ENCODE data around the gene MBOAT2.
A peak's percentile ranks its signal among the peaks of the same experiment; 100 is the strongest.
"Not testable (repeated sequence)": the region's sequence is repeated elsewhere in the genome, so short reads cannot be mapped to it uniquely, and the experiment has no call there.

The MBOAT2 gene

GRCh38 chr2:9045595-9045994 lies 42.1 kb upstream of the MBOAT2 start:
- no peak overlapping the region for H3K4ac ChIP-seq (ENCODE audit: low read depth in 1 of 2, low read length in 2 of 2)
- H2AK5ac ChIP-seq (ENCODE audit: low read length, severe bottlenecking): no peak overlapping the region
- H3K36me3 ChIP-seq (ENCODE audit: control insufficient read depth in 1 of 2, insufficient read depth in 2 of 2, low read depth in 1 of 2, low read length in 2 of 2): no peaks in the 10 kb centered on the region
- H2BK120ac ChIP-seq (ENCODE audit: low read depth, low read length): no peak overlapping the region
- H3K4me1 ChIP-seq (ENCODE audit: control insufficient read depth, insufficient read depth, low read depth, low read length): no peaks in the 10 kb centered on the region
- no peak overlapping the region for H3K4me2 ChIP-seq (ENCODE audit: low read length, poor library complexity, severe bottlenecking)
- H2BK12ac ChIP-seq (ENCODE audit: low read length in 2 of 2): no peak overlapping the region
- H4K8ac ChIP-seq (ENCODE audit: low read length): no peak overlapping the region
- no peak overlapping the region for H3K14ac ChIP-seq (ENCODE audit: low read length in 2 of 2)
- no peak overlapping the region for H3K9ac ChIP-seq (ENCODE audit: low read length)
- H2BK5ac ChIP-seq (ENCODE audit: low read depth, low read length, poor library complexity, severe bottlenecking): no peak overlapping the region
- no peaks in the 10 kb centered on the region for H3K9me3 ChIP-seq (ENCODE audit: control insufficient read depth, low read length)
- 94% methylated on average over 6 of the region's 7 CpGs for WGBS
- no peak overlapping the region for H4K91ac ChIP-seq (ENCODE audit: low read length)
- no peak overlapping the region for H2AFZ ChIP-seq (ENCODE audit: low read depth, low read length)
- no peak overlapping the region for H3K4me3 ChIP-seq (ENCODE audit: insufficient read depth in 1 of 2, low read depth in 1 of 2, low read length in 2 of 2)
- H3K27me3 ChIP-seq (ENCODE audit: control insufficient read depth in 1 of 2, insufficient read depth in 1 of 2, low read length in 2 of 2): no peaks in the 10 kb centered on the region
- H3K27ac ChIP-seq (ENCODE audit: low read length, poor library complexity, severe bottlenecking): no peak overlapping the region
- no peak for DNase-seq
- no peak overlapping the region for H3K23ac ChIP-seq (ENCODE audit: low read length in 2 of 2)
- no peaks in the 10 kb centered on the region for H3K79me1 ChIP-seq (replicated peaks; ENCODE audit: low read length, poor library complexity, severe bottlenecking)
- no peak overlapping the region for H2BK15ac ChIP-seq (ENCODE audit: low read depth, poor library complexity, severe bottlenecking)
- no peak overlapping the region for H3K18ac ChIP-seq (ENCODE audit: low read depth in 1 of 2, low read length in 2 of 2)

GRCh38 chr2:9043491-9043890 lies 40.0 kb upstream of the MBOAT2 start:
- DNase-seq; H2BK15ac ChIP-seq (ENCODE audit: low read depth, poor library complexity, severe bottlenecking); H3K9me3 ChIP-seq (ENCODE audit: control insufficient read depth, low read length); H3K36me3 ChIP-seq (ENCODE audit: control insufficient read depth in 1 of 2, insufficient read depth in 2 of 2, low read depth in 1 of 2, low read length in 2 of 2); H2AFZ ChIP-seq (ENCODE audit: low read depth, low read length); H4K91ac ChIP-seq (ENCODE audit: low read length); H2AK5ac ChIP-seq (ENCODE audit: low read length, severe bottlenecking); H3K9ac ChIP-seq (ENCODE audit: low read length); H2BK120ac ChIP-seq (ENCODE audit: low read depth, low read length); H3K4me1 ChIP-seq (ENCODE audit: control insufficient read depth, insufficient read depth, low read depth, low read length); H3K4me3 ChIP-seq (ENCODE audit: insufficient read depth in 1 of 2, low read depth in 1 of 2, low read length in 2 of 2); H2BK5ac ChIP-seq (ENCODE audit: low read depth, low read length, poor library complexity, severe bottlenecking); H3K27ac ChIP-seq (ENCODE audit: low read length, poor library complexity, severe bottlenecking); H3K14ac ChIP-seq (ENCODE audit: low read length in 2 of 2); H4K8ac ChIP-seq (ENCODE audit: low read length); H3K79me1 ChIP-seq (replicated peaks; ENCODE audit: low read length, poor library complexity, severe bottlenecking); H3K27me3 ChIP-seq (ENCODE audit: control insufficient read depth in 1 of 2, insufficient read depth in 1 of 2, low read length in 2 of 2); H3K23ac ChIP-seq (ENCODE audit: low read length in 2 of 2); H3K4me2 ChIP-seq (ENCODE audit: low read length, poor library complexity, severe bottlenecking); H2BK12ac ChIP-seq (ENCODE audit: low read length in 2 of 2); H3K4ac ChIP-seq (ENCODE audit: low read depth in 1 of 2, low read length in 2 of 2); H3K18ac ChIP-seq (ENCODE audit: low read depth in 1 of 2, low read length in 2 of 2): not testable (repeated sequence)
- WGBS: no CpG with 5 or more reads among the region's 2 CpGs

- H3K27me3 ChIP-seq (ENCODE audit: control insufficient read depth in 1 of 2, insufficient read depth in 1 of 2, low read length in 2 of 2): no peaks in the 10 kb centered on the region
- H3K36me3 ChIP-seq (ENCODE audit: control insufficient read depth in 1 of 2, insufficient read depth in 2 of 2, low read depth in 1 of 2, low read length in 2 of 2): no peaks in the 10 kb centered on the region
- H2BK5ac ChIP-seq (ENCODE audit: low read depth, low read length, poor library complexity, severe bottlenecking): no peak overlapping the region
- no peak overlapping the region for H3K14ac ChIP-seq (ENCODE audit: low read length in 2 of 2)
- no peak overlapping the region for H2BK12ac ChIP-seq (ENCODE audit: low read length in 2 of 2)
- H2BK15ac ChIP-seq (ENCODE audit: low read depth, poor library complexity, severe bottlenecking): no peak overlapping the region
- H3K27ac ChIP-seq (ENCODE audit: low read length, poor library complexity, severe bottlenecking): no peak overlapping the region
- H3K23ac ChIP-seq (ENCODE audit: low read length in 2 of 2): no peak overlapping the region
- no peak overlapping the region for H2AK5ac ChIP-seq (ENCODE audit: low read length, severe bottlenecking)
- H3K4me3 ChIP-seq (ENCODE audit: insufficient read depth in 1 of 2, low read depth in 1 of 2, low read length in 2 of 2): no peak overlapping the region
- no peaks in the 10 kb centered on the region for H3K79me1 ChIP-seq (replicated peaks; ENCODE audit: low read length, poor library complexity, severe bottlenecking)
- no peak overlapping the region for H3K4me2 ChIP-seq (ENCODE audit: low read length, poor library complexity, severe bottlenecking)
- H2AFZ ChIP-seq (ENCODE audit: low read depth, low read length): no peak overlapping the region
- no peak overlapping the region for H3K4ac ChIP-seq (ENCODE audit: low read depth in 1 of 2, low read length in 2 of 2)
- H3K9me3 ChIP-seq (ENCODE audit: control insufficient read depth, low read length): no peaks in the 10 kb centered on the region
- no peak for DNase-seq
- no CpG with 5 or more reads among the region's 1 CpG for WGBS
- no peak overlapping the region for H3K18ac ChIP-seq (ENCODE audit: low read depth in 1 of 2, low read length in 2 of 2)
- peaks cover 5% of the 10 kb centered on the region for H3K4me1 ChIP-seq (ENCODE audit: control insufficient read depth, insufficient read depth, low read depth, low read length)
- H4K91ac ChIP-seq (ENCODE audit: low read length): no peak overlapping the region
- no peak overlapping the region for H2BK120ac ChIP-seq (ENCODE audit: low read depth, low read length)
- H4K8ac ChIP-seq (ENCODE audit: low read length): no peak overlapping the region
- H3K9ac ChIP-seq (ENCODE audit: low read length): no peak overlapping the region
These were observed 33.7 kb upstream of the MBOAT2 start for GRCh38 chr2:9037166-9037565.

GRCh38 chr2:9033385-9034168 lies 30.1 kb upstream of the MBOAT2 start:
- H2AK5ac ChIP-seq (ENCODE audit: low read length, severe bottlenecking): no peak overlapping the region
- H3K27me3 ChIP-seq (ENCODE audit: control insufficient read depth in 1 of 2, insufficient read depth in 1 of 2, low read length in 2 of 2): no peaks in the 10 kb centered on the region
- no peak overlapping the region for H2BK15ac ChIP-seq (ENCODE audit: low read depth, poor library complexity, severe bottlenecking)
- H2AFZ ChIP-seq (ENCODE audit: low read depth, low read length): no peak overlapping the region
- no peak overlapping the region for H3K18ac ChIP-seq (ENCODE audit: low read depth in 1 of 2, low read length in 2 of 2)
- DNase-seq: peak; percentile 13
- H3K4me3 ChIP-seq (ENCODE audit: insufficient read depth in 1 of 2, low read depth in 1 of 2, low read length in 2 of 2): no peak overlapping the region
- H3K27ac ChIP-seq (ENCODE audit: low read length, poor library complexity, severe bottlenecking): no peak overlapping the region
- peaks cover 5% of the 10 kb centered on the region for H3K4me1 ChIP-seq (ENCODE audit: control insufficient read depth, insufficient read depth, low read depth, low read length)
- H3K36me3 ChIP-seq (ENCODE audit: control insufficient read depth in 1 of 2, insufficient read depth in 2 of 2, low read depth in 1 of 2, low read length in 2 of 2): no peaks in the 10 kb centered on the region
- no peak overlapping the region for H3K23ac ChIP-seq (ENCODE audit: low read length in 2 of 2)
- H4K8ac ChIP-seq (ENCODE audit: low read length): peak overlapping the region; percentile 35
- H3K9ac ChIP-seq (ENCODE audit: low read length): no peak overlapping the region
- H3K14ac ChIP-seq (ENCODE audit: low read length in 2 of 2): no peak overlapping the region
- no peak overlapping the region for H2BK5ac ChIP-seq (ENCODE audit: low read depth, low read length, poor library complexity, severe bottlenecking)
- WGBS: 18% methylated on average over 2 of the region's 7 CpGs
- H3K4ac ChIP-seq (ENCODE audit: low read depth in 1 of 2, low read length in 2 of 2): no peak overlapping the region
- H4K91ac ChIP-seq (ENCODE audit: low read length): no peak overlapping the region
- no peak overlapping the region for H3K4me2 ChIP-seq (ENCODE audit: low read length, poor library complexity, severe bottlenecking)
- H2BK12ac ChIP-seq (ENCODE audit: low read length in 2 of 2): no peak overlapping the region
- H3K79me1 ChIP-seq (replicated peaks; ENCODE audit: low read length, poor library complexity, severe bottlenecking): no peaks in the 10 kb centered on the region
- H2BK120ac ChIP-seq (ENCODE audit: low read depth, low read length): no peak overlapping the region
- no peaks in the 10 kb centered on the region for H3K9me3 ChIP-seq (ENCODE audit: control insufficient read depth, low read length)
